ENCODE measurements around the gene BMPR1A.

- TF ChIP-seq CTCF (IDR thresholded peaks at IDR 0.05; ENCODE audit: low read depth, low read length) (no peak), EZH2phosphoT487 (IDR thresholded peaks at IDR 0.05; ENCODE audit: low read depth) (no peak)
Measured at GRCh38 chr10:86900955-86901354, 144.5 kb downstream of the BMPR1A start.

Measured in OCI-LY3 (cell line).